Medulla oblongata (tissue), 1 donor: ENCODE data around the gene DCAF10.
"Not testable (repeated sequence)": the region's sequence is repeated elsewhere in the genome, so short reads cannot be mapped to it uniquely, and the experiment has no call there.

ENCODE experiments used
- DNase-seq: peaks from one replicate; pipeline ENCODE4 v3.0.0-alpha.2; 2015; ENCODE audit errors: extremely low spot score

DCAF10 gene

GRCh38 chr9:37908698-37909186, 108.1 kb downstream of the DCAF10 start:
- no peak for DNase-seq

GRCh38 chr9:37909326-37909725, 108.7 kb downstream of the DCAF10 start:
- no peak for DNase-seq

GRCh38 chr9:37909836-37910235, 109.2 kb downstream of the DCAF10 start:
- not testable (repeated sequence) for DNase-seq

- no peak for DNase-seq
Measured at GRCh38 chr9:37910271-37910670, 109.7 kb downstream of the DCAF10 start.

GRCh38 chr9:37911271-37911681, 110.7 kb downstream of the DCAF10 start:
- DNase-seq = no peak

GRCh38 chr9:37913480-37914153, 113.0 kb downstream of the DCAF10 start:
- peak; percentile 97 for DNase-seq

- no peak for DNase-seq
Measured at GRCh38 chr9:37914154-37914551, 113.6 kb downstream of the DCAF10 start.

GRCh38 chr9:37914701-37915358, 114.2 kb downstream of the DCAF10 start:
- DNase-seq = no peak

- no peak for DNase-seq
Measured at GRCh38 chr9:37915911-37916470, 115.4 kb downstream of the DCAF10 start.

- peak; percentile 60 for DNase-seq
Measured at GRCh38 chr9:37916471-37917312, 116.1 kb downstream of the DCAF10 start.
